GM19452 (cell line): Measurements from ENCODE around the gene LILRA2.
"Not testable (repeated sequence)": the region's sequence is repeated elsewhere in the genome, so short reads cannot be mapped to it uniquely, and the experiment has no call there.

ENCODE experiments used
- ATAC-seq: cut with Tn5 transposase; IDR thresholded peaks from one replicate; pipeline ENCODE4 v1.9.1; 2021; ENCODE audit not compliant: unreplicated experiment

The LILRA2 gene

DNA sequence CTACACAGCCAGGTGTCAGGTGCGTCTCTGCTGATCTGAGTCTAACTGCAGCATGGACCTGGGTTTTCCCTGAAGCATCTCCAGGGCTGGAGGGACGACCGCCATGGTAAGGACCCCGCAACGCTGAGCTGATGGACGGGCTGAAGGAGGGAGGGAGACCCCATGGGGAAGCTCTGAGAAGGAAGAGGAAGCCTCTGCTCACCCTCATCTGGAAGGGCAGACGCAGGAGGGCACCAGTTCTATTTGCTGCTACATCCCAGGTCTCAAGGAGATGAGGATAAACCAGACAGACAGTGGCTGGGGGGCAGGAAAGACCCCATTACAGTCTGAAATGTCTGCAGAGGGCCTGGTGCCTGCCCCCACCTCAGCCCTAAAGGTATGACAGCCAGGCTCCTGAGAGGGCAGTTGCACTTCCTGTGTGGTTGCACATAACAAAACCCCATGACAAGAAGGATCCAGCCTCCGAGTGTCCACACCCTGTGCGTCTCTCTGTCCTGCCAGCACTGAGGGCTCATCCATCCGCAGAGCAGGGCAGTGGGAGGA, at the start of gene LILRA2:
Gene LILRA2, plus strand, starts transcription at position 461 of the 543 bp plus-strand sequence. CDS start 89 bp downstream, outside the sequence.
- ATAC-seq: no peak

DNA sequence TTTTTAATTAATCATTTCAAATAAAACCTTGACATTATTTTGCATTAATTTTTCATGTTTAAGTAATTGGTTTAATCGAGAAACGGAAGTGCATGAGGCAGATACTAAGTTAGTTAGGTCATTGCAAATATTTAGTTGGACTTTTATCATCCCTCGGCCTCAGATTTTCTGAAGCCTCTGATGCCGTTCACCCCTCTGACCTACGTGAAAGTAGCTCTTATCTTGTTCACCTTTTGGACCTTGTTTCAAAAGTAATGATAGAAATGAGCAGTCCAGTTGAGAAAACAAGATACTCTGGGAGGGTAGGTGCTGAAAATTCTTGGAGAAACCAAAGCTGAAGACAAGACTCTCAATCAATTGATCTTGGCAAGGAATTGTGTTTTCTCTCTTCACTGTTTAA, 48.0 kb upstream of the LILRA2 start:
- ATAC-seq: no peak

- ATAC-seq: no peak
These were observed 46.6 kb upstream of the LILRA2 start for GRCh38 chr19:54526972-54527371.

- no peak for ATAC-seq
These were observed 42.7 kb upstream of the LILRA2 start for GRCh38 chr19:54530866-54531265.

- peak; percentile 85 for ATAC-seq
These were observed 41.1 kb upstream of the LILRA2 start for GRCh38 chr19:54532528-54532927.

- no peak for ATAC-seq
These were observed 40.1 kb upstream of the LILRA2 start for GRCh38 chr19:54533476-54533875.

GRCh38 chr19:54534156-54534555, 39.4 kb upstream of the LILRA2 start:
- no peak for ATAC-seq

DNA sequence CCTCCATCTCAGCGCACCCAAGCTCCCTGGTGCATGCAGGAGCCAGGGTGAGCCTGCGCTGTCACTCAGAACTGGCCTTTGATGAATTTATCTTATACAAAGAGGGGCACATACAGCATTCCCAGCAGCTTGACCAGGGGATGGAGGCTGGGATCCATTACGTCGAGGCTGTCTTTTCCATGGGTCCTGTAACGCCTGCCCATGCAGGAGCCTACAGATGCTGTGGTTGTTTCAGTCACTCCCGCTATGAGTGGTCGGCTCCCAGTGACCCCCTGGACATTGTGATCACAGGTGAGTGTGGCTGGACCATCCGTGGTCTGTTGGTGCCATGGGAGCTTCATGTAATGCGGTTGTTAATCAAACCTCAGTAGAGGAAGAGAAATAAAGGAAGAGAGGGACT, 38.0 kb upstream of the LILRA2 start:
- ATAC-seq: no peak

GRCh38 chr19:54536956-54537355, 36.6 kb upstream of the LILRA2 start:
- ATAC-seq: no peak

DNA sequence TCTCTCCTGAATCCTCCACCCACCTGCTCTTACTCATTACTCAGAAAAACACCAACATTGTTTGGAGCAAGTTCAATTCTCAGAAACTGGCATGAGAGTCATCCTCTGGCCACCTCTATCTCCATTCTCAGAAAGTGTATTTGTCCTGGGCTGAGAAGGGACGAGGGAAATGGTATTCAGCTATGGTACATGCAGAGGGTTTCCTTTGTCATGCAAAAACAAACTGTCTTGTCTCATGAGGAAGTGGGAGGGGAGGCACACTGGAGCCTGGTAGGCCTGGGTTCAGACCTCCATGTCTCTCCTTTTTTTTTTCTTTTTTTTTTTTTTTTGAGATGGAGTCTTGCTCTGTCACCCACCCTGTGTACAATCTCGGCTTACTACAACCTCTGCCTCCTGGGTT, 31.9 kb upstream of the LILRA2 start:
- no peak for ATAC-seq

GRCh38 chr19:54548806-54549205, 24.8 kb upstream of the LILRA2 start:
- ATAC-seq: no peak

DNA sequence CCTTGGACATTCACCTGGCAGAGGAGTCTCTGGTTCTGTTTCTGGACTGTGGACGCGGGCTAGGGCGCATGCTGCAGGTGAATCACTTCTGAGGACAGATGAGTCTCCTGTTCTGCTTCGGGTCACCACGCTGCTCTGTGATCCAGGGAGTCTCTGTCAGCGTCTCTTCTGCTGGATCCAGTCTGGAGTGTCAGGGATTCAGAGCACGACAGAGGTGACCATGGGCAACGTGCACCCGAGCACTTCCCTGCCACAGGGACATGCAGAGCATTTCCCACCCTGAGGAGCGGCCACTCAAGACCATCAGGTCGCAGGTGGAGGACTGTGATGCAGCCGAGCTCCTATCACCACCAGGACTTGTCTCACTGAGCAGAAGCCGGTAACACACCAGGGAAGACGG, 24.4 kb upstream of the LILRA2 start:
- ATAC-seq: no peak

- ATAC-seq: no peak
These were observed 22.3 kb upstream of the LILRA2 start for GRCh38 chr19:54551293-54551692.

DNA sequence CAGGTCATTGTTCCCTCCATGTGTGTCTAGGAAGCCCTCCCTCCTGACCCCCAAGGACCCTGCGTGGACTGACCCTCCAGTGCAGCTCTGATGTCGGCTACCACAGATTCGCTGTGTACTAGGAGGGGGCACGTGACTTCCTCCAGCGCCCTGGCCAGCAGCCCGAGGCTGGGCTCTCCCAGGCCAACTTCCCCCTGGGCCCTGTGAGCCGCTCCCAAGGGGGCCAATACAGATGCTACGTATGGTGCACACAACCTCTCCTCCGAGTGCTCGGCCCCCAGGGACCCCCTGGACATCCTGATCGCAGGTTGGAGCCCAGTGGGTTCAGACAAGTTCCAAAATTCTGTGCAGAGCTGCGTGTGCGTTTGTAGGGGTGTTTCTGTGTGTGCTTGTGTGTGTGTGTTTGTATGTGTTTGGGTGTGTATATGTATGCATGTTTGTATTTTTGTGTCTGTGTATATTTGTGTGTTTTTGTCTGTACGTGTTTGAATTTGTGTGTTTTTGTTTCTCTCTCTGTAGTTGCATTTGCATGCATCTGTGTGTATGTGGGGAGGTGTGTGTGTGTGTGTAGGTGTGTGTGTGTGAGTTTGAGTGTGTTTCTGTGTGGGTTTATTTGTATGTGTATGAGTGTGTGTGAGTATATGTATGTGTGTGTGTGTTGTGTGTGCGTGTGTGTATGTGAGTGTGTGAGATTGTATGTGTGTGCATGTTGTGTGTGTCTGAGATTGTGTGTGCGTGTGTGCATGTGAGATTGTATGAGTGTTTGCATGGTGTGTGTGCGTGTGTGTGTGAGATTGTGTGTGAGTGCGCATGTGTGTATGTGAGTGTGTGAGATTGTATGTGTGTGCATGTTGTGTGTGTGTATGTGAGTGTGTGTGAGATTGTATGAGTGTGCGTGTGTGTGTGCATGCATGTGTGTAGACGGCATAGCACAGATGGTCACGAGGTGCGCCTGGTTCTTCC, 21.4 kb upstream of the LILRA2 start:
- ATAC-seq: no peak

GRCh38 chr19:54552913-54553310, 20.7 kb upstream of the LILRA2 start:
- ATAC-seq: no peak

DNA sequence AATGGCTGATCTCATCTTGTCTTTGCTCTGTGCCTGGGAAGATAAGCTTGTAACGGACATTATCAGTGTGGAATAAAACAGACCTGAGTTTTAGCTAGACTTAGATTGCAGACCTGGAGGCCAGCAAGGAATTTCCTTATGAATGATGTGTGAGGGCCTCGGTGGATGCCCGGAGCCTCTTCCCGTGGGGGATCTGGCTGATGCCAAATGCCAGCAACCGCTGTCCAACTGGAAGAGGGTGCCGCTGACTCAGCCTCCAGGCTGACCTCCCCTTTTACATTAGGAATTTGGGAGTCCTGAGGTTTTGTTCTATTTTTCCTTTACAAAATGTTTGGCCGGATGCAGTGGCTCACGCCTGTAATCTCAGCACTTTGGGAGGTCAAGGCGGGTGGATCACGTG, 19.6 kb upstream of the LILRA2 start:
- ATAC-seq: no peak

DNA sequence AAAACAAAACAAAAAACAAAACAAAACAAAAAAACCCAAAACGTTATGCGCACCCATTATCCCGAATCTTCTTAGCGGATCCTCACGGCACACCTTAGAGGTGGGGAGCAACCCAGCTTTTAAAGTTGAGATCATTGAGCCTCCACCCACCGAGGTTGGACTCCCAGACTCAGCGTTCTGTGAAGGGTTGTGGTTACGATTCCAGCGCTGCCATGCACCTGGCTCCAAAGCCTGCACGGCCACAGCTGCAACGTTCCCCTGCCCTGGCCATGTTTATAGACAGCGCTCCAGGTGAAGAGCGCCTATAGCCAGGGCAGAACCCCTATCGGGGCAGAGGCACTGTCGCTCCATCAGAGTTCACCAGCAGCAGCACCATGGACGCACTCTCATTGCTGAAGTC, 18.7 kb upstream of the LILRA2 start:
- no peak for ATAC-seq

DNA sequence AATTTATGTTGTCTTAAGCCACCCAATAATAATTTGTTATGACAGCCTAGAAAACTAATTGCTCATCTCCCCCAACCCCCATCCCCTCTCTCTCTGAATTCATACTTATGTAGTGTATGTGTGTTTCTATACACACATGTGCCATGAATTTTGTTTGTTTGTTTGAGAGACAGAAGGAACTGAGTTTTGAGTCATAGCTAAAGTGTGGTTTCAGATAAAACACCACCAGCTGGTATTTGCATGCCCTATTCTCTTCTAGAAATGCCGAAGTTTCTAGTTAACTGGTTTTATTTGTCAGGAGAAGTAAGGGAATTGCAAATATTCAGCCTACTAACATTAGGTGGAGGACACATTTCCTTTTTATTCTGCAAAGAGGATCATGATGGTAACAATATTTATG, 17.4 kb upstream of the LILRA2 start:
- no peak for ATAC-seq

- no peak for ATAC-seq
These were observed 15.3 kb upstream of the LILRA2 start for GRCh38 chr19:54558339-54558738.

GRCh38 chr19:54560881-54561385, 12.7 kb upstream of the LILRA2 start:
- ATAC-seq: no peak

DNA sequence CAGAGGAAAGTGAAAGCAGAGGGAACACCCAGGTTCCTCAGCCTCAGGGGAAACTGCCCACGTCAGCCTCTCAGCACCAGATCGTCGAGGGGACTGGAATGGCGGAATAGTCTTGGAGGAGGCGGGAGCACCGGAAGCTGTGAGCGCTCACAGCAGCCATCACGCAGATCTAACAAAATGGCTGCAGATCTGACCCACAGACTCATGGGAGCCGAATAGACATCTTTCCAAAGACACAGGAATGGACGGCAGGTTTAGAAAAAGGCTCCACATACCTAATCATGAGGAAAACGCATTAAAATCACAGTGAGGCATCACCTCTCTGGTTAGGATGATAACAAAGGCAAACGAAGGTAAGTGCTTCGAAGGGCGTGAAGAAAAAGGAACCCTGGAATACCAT, 11.8 kb upstream of the LILRA2 start:
- ATAC-seq: no peak

GRCh38 chr19:54563206-54563605, 10.4 kb upstream of the LILRA2 start:
- ATAC-seq: not testable (repeated sequence)
